ENCODE results near the gene SLC13A2.

DNA sequence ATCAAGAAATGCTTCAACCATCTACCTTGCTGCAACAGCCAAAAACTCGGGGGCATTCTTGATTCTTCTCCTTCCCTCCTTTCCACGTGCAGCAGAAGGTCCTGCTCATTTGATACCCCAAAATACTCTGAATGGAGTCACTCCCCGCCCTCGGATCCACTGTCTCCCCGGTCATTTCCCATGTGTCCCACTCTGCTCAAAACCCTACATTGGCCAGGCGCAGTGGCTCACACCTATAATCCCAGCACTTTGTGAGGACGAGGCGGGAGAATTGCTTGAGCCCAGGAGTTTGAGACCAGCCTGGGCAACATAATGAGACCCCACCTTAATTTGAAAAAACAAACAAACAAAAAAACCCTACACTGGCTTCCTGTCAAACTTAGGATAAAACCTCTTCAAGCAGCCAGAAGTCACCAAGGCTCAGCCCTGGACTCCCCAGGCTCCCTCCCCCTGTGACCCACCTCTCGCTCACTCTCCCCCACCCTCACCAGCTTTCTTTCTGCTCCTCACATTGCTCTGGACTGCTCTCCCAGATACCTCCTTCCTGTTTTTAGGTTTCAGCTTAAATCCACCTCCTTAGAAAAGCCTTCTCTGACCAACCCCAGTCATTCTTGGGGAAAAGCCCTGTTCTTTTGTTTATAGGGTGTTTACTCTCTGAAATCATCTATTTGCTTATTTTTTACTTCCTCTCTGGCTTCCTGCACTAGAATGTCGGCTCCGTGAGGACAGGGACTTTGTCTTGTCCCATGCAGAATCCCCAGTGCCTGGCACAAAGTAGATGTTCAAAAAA is 2.8 kb downstream of the SLC13A2 start:
- no peak for TF ChIP-seq CTCF (IDR thresholded peaks at IDR 0.05)
- no peak for TF ChIP-seq POLR2A (IDR thresholded peaks at IDR 0.05)

Data from heart left ventricle (tissue), 13 donors.